ENCODE data around the gene CECR2. TPM values are rescaled to one million over a fixed set of nuclear protein-coding genes. Genes with fewer than 3 reads are reported as not detected.

Gene CECR2
- total and polyA plus RNA-seq, 2 experiments from 2014 or later: 4.6 to 32.3 TPM

DNA sequence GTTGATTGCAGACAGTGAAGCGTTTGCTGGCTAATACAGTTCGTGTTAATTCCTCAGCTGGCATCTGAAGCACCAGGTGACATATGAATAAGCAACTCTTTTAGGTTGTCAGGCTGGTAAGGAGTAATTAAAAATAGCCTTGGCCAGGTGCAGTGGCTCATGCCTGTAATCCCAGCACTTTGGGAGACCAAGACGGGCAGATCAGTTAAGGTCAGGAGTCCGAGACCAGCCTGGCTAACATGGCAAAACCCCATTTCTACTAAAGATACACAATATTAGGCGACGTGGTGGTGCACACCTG is 74.9 kb downstream of the CECR2 start:
- no peaks in the 10 kb centered on the region for H3K27me3 ChIP-seq
- no peak overlapping the region for H3K4me3 ChIP-seq
- TF ChIP-seq, protein P1, sequence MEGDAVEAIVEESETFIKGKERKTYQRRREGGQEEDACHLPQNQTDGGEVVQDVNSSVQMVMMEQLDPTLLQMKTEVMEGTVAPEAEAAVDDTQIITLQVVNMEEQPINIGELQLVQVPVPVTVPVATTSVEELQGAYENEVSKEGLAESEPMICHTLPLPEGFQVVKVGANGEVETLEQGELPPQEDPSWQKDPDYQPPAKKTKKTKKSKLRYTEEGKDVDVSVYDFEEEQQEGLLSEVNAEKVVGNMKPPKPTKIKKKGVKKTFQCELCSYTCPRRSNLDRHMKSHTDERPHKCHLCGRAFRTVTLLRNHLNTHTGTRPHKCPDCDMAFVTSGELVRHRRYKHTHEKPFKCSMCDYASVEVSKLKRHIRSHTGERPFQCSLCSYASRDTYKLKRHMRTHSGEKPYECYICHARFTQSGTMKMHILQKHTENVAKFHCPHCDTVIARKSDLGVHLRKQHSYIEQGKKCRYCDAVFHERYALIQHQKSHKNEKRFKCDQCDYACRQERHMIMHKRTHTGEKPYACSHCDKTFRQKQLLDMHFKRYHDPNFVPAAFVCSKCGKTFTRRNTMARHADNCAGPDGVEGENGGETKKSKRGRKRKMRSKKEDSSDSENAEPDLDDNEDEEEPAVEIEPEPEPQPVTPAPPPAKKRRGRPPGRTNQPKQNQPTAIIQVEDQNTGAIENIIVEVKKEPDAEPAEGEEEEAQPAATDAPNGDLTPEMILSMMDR (IDR thresholded peaks at IDR 0.05; ENCODE audit: low read depth, low read length): no peak
- no peak for DNase-seq (ENCODE audit: low read depth in 1 of 2, low spot score in 1 of 2)
- peaks cover 16% of the 10 kb centered on the region for H3K4me1 ChIP-seq (ENCODE audit: low read depth)
- H3K27ac ChIP-seq: peak overlapping the region; percentile 79
- H3K36me3 ChIP-seq: no peaks in the 10 kb centered on the region
- H3K9me3 ChIP-seq (ENCODE audit: low read depth): no peaks in the 10 kb centered on the region

DNA sequence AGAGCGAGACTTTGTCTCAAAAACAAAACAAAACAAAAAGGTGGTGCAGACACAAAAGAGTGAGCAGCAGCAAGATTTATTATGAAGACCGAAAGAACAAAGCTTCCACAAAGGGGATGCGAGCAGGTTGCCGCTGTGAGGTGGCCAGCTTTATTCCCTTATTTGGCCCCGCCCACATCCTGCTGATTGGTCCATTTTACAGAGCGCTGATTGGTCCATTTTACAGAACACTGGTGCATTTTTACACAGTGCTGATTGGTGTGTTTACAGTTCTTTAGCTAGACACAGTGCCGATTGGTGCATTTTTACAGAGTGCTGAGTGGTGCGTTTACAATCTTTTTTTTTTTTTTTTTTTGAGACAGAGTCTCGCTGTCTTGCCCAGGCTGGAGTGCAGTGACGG is 77.4 kb downstream of the CECR2 start:
- Histone ChIP-seq H3K4me3 (no peak overlapping the region), H3K36me3 (no peaks in the 10 kb centered on the region), H3K9me3 (ENCODE audit: low read depth) (no peaks in the 10 kb centered on the region), H3K4me1 (ENCODE audit: low read depth) (peaks cover 26% of the 10 kb centered on the region), H3K27me3 (no peaks in the 10 kb centered on the region), H3K27ac (no peak overlapping the region)
- TF ChIP-seq, protein P1 (IDR thresholded peaks at IDR 0.05; ENCODE audit: low read depth, low read length): no peak
- no peak for DNase-seq (ENCODE audit: low read depth in 1 of 2, low spot score in 1 of 2)

DNA sequence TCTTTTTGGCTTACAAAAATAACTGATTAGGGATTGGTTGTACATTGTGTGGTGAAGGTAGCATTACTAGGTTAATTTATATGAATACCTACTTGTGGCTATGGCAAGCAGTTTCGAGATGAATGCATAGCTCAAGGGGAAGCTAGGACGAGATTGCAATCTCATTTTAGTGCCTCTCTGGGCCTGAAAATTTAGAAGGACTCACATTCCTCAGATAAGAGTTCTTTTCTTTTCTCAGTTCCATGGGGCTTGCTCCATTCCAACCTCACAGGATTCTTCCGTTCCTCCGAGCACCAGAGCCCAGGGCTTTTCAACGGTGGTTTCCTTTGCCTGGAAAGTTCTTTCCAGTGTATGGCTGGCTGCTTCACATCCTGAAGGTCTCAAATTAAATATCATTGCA is 82.1 kb downstream of the CECR2 start:
- Histone ChIP-seq H3K27me3 (no peaks in the 10 kb centered on the region), H3K4me3 (no peak overlapping the region), H3K27ac (peak overlapping the region; percentile 86), H3K9me3 (ENCODE audit: low read depth) (no peaks in the 10 kb centered on the region), H3K4me1 (ENCODE audit: low read depth) (peaks cover 14% of the 10 kb centered on the region), H3K36me3 (no peaks in the 10 kb centered on the region)
- peak in 1 of 2 donors; percentile 22 for DNase-seq (ENCODE audit: low read depth in 1 of 2, low spot score in 1 of 2)
- TF ChIP-seq, protein P1 (IDR thresholded peaks at IDR 0.05; ENCODE audit: low read depth, low read length): no peak

DNA sequence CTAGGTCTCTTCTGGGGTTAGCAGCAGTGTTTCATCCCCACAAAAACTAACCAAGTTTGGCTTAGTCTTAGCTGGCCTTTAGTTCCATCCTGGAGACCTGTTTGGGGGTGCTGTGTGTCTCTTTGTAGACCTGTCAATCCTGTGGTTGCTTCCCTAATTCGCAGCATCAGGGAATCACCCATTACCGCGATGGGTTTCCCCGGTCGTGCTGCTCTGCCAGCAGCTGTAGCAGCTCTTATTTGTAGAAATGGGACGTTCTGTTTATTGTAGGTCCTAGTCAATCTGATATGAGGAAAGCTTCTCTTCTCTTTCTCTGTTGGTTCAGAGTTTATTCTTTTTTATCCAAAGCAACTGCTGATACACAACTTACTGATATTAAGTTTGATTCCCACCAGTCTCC is 91.6 kb downstream of the CECR2 start:
- Histone ChIP-seq H3K27ac (no peak overlapping the region), H3K9me3 (ENCODE audit: low read depth) (no peaks in the 10 kb centered on the region), H3K4me3 (no peak overlapping the region), H3K4me1 (ENCODE audit: low read depth) (no peaks in the 10 kb centered on the region), H3K36me3 (no peaks in the 10 kb centered on the region), H3K27me3 (no peaks in the 10 kb centered on the region)
- TF ChIP-seq, protein P1 (IDR thresholded peaks at IDR 0.05; ENCODE audit: low read depth, low read length): no peak
- no peak for DNase-seq (ENCODE audit: low read depth in 1 of 2, low spot score in 1 of 2)

DNA sequence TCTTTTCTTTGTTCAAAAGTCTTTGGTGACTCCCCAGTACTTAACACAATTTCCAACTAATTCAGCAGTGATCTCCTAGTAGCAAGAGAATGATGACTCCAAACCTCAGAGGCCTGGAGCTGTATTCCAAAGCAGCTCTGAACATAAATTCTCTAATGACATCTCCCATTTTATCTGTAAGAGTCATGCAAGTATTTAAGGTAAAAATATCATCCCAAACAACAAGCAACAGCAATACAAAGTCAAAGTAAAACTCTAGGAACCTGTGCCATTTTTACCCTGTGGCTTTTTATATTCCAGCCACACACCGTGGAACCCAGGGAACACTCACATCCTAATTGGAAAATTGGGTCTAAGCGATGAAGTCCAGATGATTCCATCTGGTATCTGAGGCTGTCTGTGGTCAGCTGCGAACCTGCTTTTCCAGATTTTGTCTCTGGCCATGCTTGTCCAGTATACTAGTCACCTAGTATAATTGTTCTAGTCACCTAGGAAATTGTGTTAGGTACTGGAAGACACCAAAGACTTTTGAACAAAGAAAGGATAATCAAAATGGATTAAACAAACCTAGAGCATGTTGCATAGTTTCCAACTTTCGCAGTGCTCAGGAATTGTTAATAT is 101.7 kb downstream of the CECR2 start:
- TF ChIP-seq, protein P1 (IDR thresholded peaks at IDR 0.05; ENCODE audit: low read depth, low read length): no peak
- H3K4me1 ChIP-seq (ENCODE audit: low read depth): peaks cover 30% of the 10 kb centered on the region
- H3K27ac ChIP-seq: peak overlapping the region; percentile 27

More for the DNA sequence above, 101.7 kb downstream of the CECR2 start:
- no peaks in the 10 kb centered on the region for H3K36me3 ChIP-seq
- no peak overlapping the region for H3K4me3 ChIP-seq
- no peaks in the 10 kb centered on the region for H3K27me3 ChIP-seq
- no peaks in the 10 kb centered on the region for H3K9me3 ChIP-seq (ENCODE audit: low read depth)
- no peak for DNase-seq (ENCODE audit: low read depth in 1 of 2, low spot score in 1 of 2)

Measured in cardiac muscle cell (in vitro differentiated cells and primary cell).